Cardiac muscle cell (in vitro differentiated cells and primary cell): ENCODE data around the gene B3GALT5. TPM values are rescaled to one million over a fixed set of nuclear protein-coding genes. Genes with fewer than 3 reads are reported as not detected.

Experiments
- DNase-seq, 2 donors: peaks; one replicate each; pipeline versions ENCODE4 v3.0.0 to v3.0.0-alpha.2; 2010 to 2017; ENCODE audit warnings: low read depth in 1 of 2, low spot score in 1 of 2
- H3K27ac ChIP-seq: fragments of 200-600 bp; sonication (generic); 2 replicates; pipeline ENCODE4 v1.5.1; 2016
- H3K27me3 ChIP-seq: fragments of 200-600 bp; sonication (generic); 2 replicates; pipeline ENCODE4 v1.6.0; 2016; ENCODE audit warnings: control low read depth
- H3K36me3 ChIP-seq: fragments of 200-600 bp; sonication (generic); 2 replicates; pipeline ENCODE4 v1.5.1; 2016; ENCODE audit warnings: control low read depth
- H3K4me1 ChIP-seq: fragments of 200-600 bp; sonication (generic); 2 replicates; pipeline ENCODE4 v1.8.1; 2017; ENCODE audit warnings: low read depth, mild to moderate bottlenecking, mixed run types
- H3K4me3 ChIP-seq: fragments of 200-600 bp; sonication (generic); 2 replicates; pipeline ENCODE4 v1.5.1; 2016; ENCODE audit warnings: mild to moderate bottlenecking
- H3K9me3 ChIP-seq: fragments of 200-600 bp; sonication (generic); 2 replicates; pipeline ENCODE4 v1.5.1; 2017; ENCODE audit warnings: low read depth, mild to moderate bottlenecking, control low read depth
- polyA plus RNA-seq: library from polyadenylated mRNA; unstranded; fragments of >200 nt; fragmentation: Nextera tagmentation; extraction: Ambion mirVana; gene quantifications from 2 replicates; pipeline ENCODE4 v1.2.1, GENCODE V29; 2016
- total RNA-seq: library from RNA; depleted of rRNA; stranded (reverse); fragments of >200 nt; gene quantifications from 2 replicates; pipeline ENCODE4 v1.2.3, GENCODE V29; 2016
- TF ChIP-seq, protein P1 (sequence below): IDR thresholded peaks from 2 replicates; pipeline ENCODE4 v1.5.1; 2012; ENCODE audit warnings: low read depth, mild to moderate bottlenecking, low read length

Gene B3GALT5
- total and polyA plus RNA-seq, 2 experiments from 2014 or later = 1.1 to 1.4 TPM

DNA sequence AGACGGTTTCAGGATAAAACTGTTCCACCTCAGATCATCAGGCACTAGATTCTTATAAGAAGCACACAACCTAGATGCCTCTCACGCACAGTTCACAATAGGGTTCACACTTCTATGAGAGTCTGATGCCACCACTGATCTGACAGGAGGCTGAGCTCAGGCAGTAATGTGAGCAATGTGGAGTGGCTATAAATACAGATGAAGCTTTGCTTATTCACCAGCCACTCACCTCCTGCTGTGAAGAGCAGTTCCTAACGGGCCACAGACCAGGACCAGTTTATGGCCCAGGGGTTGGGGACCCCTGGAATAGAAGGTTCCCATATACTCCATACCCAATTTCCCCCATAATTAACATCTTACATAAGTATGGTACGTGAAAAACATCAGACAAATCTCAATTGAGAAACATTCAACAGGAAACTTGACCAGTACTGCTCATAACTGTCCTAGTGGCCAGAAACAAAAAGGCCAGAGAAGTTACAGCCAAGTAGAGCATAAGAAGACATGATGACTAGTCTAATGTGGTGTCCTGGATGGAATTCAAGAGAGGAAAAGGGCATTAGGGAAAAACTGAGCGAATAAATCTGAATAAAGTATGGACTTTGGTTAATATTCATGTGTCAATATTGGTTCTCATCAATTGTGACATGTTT lies 107.5 kb downstream of the B3GALT5 start:
- Histone ChIP-seq H3K4me1 (peaks cover 5% of the 10 kb centered on the region), H3K27ac (no peak overlapping the region), H3K9me3 (no peaks in the 10 kb centered on the region), H3K27me3 (no peaks in the 10 kb centered on the region), H3K36me3 (no peaks in the 10 kb centered on the region), H3K4me3 (no peak overlapping the region)
- peak in 1 of 2 donors; percentile 19 for DNase-seq
- TF ChIP-seq, protein P1, sequence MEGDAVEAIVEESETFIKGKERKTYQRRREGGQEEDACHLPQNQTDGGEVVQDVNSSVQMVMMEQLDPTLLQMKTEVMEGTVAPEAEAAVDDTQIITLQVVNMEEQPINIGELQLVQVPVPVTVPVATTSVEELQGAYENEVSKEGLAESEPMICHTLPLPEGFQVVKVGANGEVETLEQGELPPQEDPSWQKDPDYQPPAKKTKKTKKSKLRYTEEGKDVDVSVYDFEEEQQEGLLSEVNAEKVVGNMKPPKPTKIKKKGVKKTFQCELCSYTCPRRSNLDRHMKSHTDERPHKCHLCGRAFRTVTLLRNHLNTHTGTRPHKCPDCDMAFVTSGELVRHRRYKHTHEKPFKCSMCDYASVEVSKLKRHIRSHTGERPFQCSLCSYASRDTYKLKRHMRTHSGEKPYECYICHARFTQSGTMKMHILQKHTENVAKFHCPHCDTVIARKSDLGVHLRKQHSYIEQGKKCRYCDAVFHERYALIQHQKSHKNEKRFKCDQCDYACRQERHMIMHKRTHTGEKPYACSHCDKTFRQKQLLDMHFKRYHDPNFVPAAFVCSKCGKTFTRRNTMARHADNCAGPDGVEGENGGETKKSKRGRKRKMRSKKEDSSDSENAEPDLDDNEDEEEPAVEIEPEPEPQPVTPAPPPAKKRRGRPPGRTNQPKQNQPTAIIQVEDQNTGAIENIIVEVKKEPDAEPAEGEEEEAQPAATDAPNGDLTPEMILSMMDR = no peak

DNA sequence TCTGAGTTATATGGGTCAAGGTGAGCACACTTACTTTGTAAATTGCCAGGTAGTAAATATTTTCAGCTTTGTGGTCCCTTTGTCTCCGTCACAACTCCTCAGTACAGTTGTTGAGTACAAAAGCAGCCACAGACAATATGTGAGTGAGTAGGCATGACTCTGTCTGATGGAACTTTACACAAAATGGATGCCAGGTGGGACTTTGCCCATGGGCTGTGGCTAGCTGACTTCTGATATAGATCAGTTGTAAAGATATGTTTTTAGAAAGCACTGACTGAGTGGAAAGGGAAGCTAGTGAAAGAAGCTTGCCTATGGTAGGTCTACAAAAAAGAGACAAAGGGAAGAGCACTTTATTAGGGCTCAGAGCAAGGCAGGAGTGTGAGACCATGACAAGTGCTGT lies 109.1 kb downstream of the B3GALT5 start:
- H3K36me3 ChIP-seq = no peaks in the 10 kb centered on the region
- H3K4me3 ChIP-seq = no peak overlapping the region
- no peak overlapping the region for H3K27ac ChIP-seq
- TF ChIP-seq, protein P1 = no peak
- DNase-seq = no peak
- no peaks in the 10 kb centered on the region for H3K27me3 ChIP-seq
- H3K9me3 ChIP-seq = no peaks in the 10 kb centered on the region
- H3K4me1 ChIP-seq = peaks cover 5% of the 10 kb centered on the region

Other genes starting within 250 kb of the B3GALT5 start
- 2.0 and 2.9 TPM in 2 replicates for gene LCA5L, start 167.2 kb upstream of the B3GALT5 start, total RNA-seq
- 3.4 and 5.0 TPM in 2 replicates for gene LCA5L, start 167.2 kb upstream of the B3GALT5 start, polyA plus RNA-seq
- 116 and 168 TPM in 2 replicates for gene SH3BGR, start 161.0 kb upstream of the B3GALT5 start, total RNA-seq
- 326 TPM in 2 replicates for gene SH3BGR, start 161.0 kb upstream of the B3GALT5 start, polyA plus RNA-seq
- 0.67 and 3.1 TPM in 2 replicates for gene IGSF5, start 132.2 kb downstream of the B3GALT5 start, total RNA-seq
- gene IGSF5, start 132.2 kb downstream of the B3GALT5 start, polyA plus RNA-seq = 1.7 and 2.1 TPM in 2 replicates